Uterus (tissue), 2 donors: ENCODE data around the gene FILIP1.

Experiments
- POLR2A ChIP-seq, 2 donors: fragments of 450-650 bp; IDR thresholded peaks; one replicate each; pipeline ENCODE4 v1.6.1; 2016; ENCODE audit warnings: antibody characterized with exemption in 2 of 2, mild to moderate bottlenecking in 1 of 2, moderate library complexity in 1 of 2
- TF ChIP-seq, protein P1 (sequence below), 4 experiments: fragments of 200-600 bp in 2 of 4; fragments of 450-650 bp in 2 of 4; sonication (generic) in 2 of 4; IDR thresholded peaks; one replicate each; pipeline ENCODE4 v1.5.1; 2016 to 2019; ENCODE audit warnings: antibody characterized with exemption in 4 of 4, mild to moderate bottlenecking in 2 of 4, moderate library complexity in 1 of 4

DNA sequence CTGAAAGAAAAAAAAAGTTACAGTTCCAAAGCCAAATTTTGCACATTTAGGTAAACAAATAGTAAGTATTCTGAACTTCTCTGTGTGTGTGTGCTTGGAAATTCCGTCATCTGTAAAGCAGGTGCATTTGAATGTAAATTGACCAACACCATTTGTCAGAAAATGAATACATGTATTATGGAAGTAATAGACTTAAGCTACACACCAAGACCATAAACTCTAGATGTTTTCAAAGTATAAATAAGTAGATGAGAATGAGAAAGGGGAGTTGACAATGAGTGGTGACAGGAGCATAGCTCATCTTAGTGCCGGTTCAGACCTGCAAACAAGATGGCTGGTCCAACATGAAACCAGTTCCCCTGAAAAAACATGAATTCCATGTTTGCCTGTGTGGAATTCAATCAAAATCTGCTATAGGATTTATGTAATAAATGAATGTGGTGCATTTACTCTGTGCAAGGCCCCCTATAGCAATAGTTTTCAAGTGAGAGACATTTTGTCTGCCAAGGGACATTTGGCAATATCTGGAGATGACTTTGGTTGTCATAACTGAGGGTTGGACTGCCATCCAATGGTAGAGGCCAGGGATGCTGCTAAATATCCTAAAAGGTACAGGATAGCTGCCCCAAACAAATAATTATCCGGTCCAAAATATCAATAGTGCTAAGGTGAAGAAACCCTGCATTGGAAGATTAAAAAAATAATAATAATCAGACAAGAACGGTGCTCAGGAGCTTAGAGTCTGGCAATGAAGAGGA lies 11.0 kb upstream of the FILIP1 start:
- TF ChIP-seq POLR2A (IDR thresholded peaks at IDR 0.05): no peak
- TF ChIP-seq, protein P1, sequence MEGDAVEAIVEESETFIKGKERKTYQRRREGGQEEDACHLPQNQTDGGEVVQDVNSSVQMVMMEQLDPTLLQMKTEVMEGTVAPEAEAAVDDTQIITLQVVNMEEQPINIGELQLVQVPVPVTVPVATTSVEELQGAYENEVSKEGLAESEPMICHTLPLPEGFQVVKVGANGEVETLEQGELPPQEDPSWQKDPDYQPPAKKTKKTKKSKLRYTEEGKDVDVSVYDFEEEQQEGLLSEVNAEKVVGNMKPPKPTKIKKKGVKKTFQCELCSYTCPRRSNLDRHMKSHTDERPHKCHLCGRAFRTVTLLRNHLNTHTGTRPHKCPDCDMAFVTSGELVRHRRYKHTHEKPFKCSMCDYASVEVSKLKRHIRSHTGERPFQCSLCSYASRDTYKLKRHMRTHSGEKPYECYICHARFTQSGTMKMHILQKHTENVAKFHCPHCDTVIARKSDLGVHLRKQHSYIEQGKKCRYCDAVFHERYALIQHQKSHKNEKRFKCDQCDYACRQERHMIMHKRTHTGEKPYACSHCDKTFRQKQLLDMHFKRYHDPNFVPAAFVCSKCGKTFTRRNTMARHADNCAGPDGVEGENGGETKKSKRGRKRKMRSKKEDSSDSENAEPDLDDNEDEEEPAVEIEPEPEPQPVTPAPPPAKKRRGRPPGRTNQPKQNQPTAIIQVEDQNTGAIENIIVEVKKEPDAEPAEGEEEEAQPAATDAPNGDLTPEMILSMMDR (IDR thresholded peaks at IDR 0.05): peak; percentile 19 to 44 (median 32)
